ENCODE results near the gene ITGB2.

- TF ChIP-seq POLR2A (IDR thresholded peaks at IDR 0.05) (no peak), POLR2AphosphoS5 (IDR thresholded peaks at IDR 0.05) (peak; percentile 21 to 43)
- TF ChIP-seq, protein P1, sequence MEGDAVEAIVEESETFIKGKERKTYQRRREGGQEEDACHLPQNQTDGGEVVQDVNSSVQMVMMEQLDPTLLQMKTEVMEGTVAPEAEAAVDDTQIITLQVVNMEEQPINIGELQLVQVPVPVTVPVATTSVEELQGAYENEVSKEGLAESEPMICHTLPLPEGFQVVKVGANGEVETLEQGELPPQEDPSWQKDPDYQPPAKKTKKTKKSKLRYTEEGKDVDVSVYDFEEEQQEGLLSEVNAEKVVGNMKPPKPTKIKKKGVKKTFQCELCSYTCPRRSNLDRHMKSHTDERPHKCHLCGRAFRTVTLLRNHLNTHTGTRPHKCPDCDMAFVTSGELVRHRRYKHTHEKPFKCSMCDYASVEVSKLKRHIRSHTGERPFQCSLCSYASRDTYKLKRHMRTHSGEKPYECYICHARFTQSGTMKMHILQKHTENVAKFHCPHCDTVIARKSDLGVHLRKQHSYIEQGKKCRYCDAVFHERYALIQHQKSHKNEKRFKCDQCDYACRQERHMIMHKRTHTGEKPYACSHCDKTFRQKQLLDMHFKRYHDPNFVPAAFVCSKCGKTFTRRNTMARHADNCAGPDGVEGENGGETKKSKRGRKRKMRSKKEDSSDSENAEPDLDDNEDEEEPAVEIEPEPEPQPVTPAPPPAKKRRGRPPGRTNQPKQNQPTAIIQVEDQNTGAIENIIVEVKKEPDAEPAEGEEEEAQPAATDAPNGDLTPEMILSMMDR (IDR thresholded peaks at IDR 0.05), result no peak
These were observed 41.8 kb upstream of the ITGB2 start for GRCh38 chr21:44962403-44962966.
